Measurements from ENCODE around the gene NXNL2. TPM values are rescaled to one million over a fixed set of nuclear protein-coding genes. Genes with fewer than 3 reads are reported as not detected.

The NXNL2 gene
- total RNA-seq, 4 donors from 2014 or later, result not detected

GRCh38 chr9:88503081-88503844 lies 31.7 kb upstream of the NXNL2 start:
- TF ChIP-seq CTCF (IDR thresholded peaks at IDR 0.05; ENCODE audit: low read depth), result no peak

GRCh38 chr9:88503845-88504764 lies 30.9 kb upstream of the NXNL2 start:
- no peak for TF ChIP-seq CTCF (IDR thresholded peaks at IDR 0.05; ENCODE audit: low read depth)

- no peak for TF ChIP-seq CTCF (IDR thresholded peaks at IDR 0.05; ENCODE audit: low read depth)
These were observed 26.7 kb upstream of the NXNL2 start for GRCh38 chr9:88508326-88508725.

- TF ChIP-seq CTCF (IDR thresholded peaks at IDR 0.05; ENCODE audit: low read depth), result no peak
These were observed 23.1 kb upstream of the NXNL2 start for GRCh38 chr9:88511906-88512305.

GRCh38 chr9:88514247-88514646 lies 20.7 kb upstream of the NXNL2 start:
- TF ChIP-seq CTCF (IDR thresholded peaks at IDR 0.05; ENCODE audit: low read depth), result no peak

GRCh38 chr9:88521308-88521707 lies 13.7 kb upstream of the NXNL2 start:
- TF ChIP-seq CTCF (IDR thresholded peaks at IDR 0.05; ENCODE audit: low read depth), result no peak

- no peak for TF ChIP-seq CTCF (IDR thresholded peaks at IDR 0.05; ENCODE audit: low read depth)
These were observed 12.6 kb upstream of the NXNL2 start for GRCh38 chr9:88522360-88522759.
